ENCODE data around the gene PRKN.

DNA sequence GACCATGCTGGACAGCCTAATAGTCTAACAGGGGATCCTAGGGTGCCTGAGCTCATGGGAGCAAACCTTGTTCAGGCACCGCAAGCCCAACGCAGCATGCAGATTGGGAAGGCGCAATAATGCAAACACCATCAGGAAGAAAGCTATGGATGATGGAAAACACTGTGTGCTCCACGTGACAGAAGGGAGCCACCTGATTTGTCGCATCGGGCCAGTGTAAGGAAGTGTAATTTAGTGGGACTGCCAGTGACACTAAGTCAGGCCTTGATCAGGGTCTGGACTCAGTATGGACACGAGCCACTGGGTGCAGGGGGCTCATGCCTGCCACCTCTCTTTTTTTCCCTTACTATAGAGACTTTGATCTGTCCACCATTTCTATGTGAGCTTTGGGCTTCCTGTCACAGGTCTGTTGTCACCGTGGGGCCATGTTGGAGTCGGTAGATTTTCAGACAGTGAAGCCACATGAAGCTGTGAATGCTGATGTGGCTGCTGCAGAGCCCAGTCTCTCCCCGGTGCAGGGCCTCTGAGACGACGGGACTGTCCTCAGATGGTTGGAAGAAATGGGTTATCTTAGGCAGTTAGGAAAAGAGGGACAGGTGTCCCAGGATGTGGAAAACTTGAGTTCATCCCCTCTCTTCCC is 1379.5 kb downstream of the PRKN start:
- TF ChIP-seq, protein P1, sequence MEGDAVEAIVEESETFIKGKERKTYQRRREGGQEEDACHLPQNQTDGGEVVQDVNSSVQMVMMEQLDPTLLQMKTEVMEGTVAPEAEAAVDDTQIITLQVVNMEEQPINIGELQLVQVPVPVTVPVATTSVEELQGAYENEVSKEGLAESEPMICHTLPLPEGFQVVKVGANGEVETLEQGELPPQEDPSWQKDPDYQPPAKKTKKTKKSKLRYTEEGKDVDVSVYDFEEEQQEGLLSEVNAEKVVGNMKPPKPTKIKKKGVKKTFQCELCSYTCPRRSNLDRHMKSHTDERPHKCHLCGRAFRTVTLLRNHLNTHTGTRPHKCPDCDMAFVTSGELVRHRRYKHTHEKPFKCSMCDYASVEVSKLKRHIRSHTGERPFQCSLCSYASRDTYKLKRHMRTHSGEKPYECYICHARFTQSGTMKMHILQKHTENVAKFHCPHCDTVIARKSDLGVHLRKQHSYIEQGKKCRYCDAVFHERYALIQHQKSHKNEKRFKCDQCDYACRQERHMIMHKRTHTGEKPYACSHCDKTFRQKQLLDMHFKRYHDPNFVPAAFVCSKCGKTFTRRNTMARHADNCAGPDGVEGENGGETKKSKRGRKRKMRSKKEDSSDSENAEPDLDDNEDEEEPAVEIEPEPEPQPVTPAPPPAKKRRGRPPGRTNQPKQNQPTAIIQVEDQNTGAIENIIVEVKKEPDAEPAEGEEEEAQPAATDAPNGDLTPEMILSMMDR (IDR thresholded peaks at IDR 0.05; ENCODE audit: extremely low read depth in 1 of 2, insufficient read depth in 1 of 2, low read depth in 1 of 2, low read length in 2 of 2) = no peak
- TF ChIP-seq POLR2A (IDR thresholded peaks at IDR 0.05; ENCODE audit: low read depth, low read length) (no peak), POLR2AphosphoS5 (IDR thresholded peaks at IDR 0.05; ENCODE audit: insufficient read depth, low read depth, low read length) (no peak), EZH2 (IDR thresholded peaks at IDR 0.05; ENCODE audit: borderline replicate concordance, low read depth, low read length, severe bottlenecking) (no peak), MYC (IDR thresholded peaks at IDR 0.05; ENCODE audit: low read depth, low read length) (no peak), GATA2 (IDR thresholded peaks at IDR 0.05; ENCODE audit: insufficient read depth, insufficient read length, low read depth, low read length) (no peak)
- TF ChIP-seq, protein P2, sequence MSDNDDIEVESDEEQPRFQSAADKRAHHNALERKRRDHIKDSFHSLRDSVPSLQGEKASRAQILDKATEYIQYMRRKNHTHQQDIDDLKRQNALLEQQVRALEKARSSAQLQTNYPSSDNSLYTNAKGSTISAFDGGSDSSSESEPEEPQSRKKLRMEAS (IDR thresholded peaks at IDR 0.05; ENCODE audit: insufficient read depth, insufficient read length) = no peak

Data from endothelial cell of umbilical vein (primary cell).